ENCODE measurements around the gene SERPINB6.

- TF ChIP-seq CTCF (IDR thresholded peaks at IDR 0.05) (no peak), POLR2A (IDR thresholded peaks at IDR 0.05) (no peak)
These were observed 13.0 kb downstream of the SERPINB6 start for GRCh38 chr6:2958331-2958711.

Data from esophagus squamous epithelium (tissue), 4 donors.